ENCODE data around the gene IGF2.
A peak's percentile ranks its signal among the peaks of the same experiment; 100 is the strongest.

The IGF2 gene

DNA sequence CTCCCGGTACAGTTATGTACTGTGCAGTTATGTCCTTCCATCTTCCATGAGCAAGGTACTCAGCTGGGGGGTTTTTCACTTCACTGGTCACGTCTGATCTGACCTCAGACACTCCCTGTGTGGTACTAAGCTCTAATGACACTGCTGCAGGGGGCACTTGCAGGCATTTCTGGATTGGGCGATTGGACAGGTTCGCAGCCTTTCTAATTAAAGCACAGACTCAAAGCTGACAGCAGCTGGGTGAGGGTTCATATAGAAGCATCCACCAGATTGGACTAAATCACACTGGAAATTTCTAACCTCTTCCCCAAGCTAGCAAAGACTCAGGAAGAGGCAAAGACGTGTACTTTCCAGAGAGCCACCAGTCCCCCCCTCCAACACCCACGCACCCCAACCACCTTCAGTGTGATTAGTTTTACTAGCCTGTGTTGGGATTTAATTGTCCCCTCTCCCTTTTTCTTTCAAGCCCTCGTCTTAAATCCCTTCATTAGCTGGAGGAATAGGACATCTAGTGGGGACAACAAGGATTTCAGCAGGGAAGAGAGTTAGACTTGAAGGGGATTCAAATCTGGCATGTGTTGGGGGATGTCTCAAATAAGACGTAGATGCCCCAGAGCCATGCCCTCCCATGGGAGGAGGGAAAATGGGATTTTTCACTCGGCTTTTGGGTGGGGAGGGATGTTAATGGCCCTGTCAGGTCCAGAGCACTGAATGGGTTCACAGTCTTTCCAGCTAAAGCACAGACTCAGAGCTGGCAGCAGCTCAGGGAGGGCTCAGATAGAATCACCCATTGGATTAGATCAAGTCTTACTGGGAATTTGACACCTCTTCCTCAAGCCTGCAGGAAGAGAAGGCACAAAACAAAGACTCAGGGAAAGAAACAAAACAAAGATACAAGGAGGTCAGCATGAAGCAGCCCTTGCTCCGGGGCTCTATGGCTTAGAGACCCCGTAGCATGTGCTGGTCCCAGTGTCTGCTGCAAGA, 11.0 kb upstream of the IGF2 start:
- DNase-seq, result no peak
- Histone ChIP-seq H3K4me3 (no peak overlapping the region), H3K27me3 (peaks cover 0 to 73% of the 10 kb centered on the region in 2 donors), H3K36me3 (no peaks in the 10 kb centered on the region), H3K27ac (no peak overlapping the region), H3K9me3 (no peaks in the 10 kb centered on the region), H3K4me1 (peaks cover 0 to 6% (median 3%) of the 10 kb centered on the region in 4 donors)
- intact Hi-C loops (cut with DNase I; ENCODE audit: low total_unique reads), result loop anchor here (5.0 to 10.0 kb wide), 3 partner anchors 265 to 495 kb away; partner anchors contain the start of gene TNNI2
- TF ChIP-seq, protein P1, sequence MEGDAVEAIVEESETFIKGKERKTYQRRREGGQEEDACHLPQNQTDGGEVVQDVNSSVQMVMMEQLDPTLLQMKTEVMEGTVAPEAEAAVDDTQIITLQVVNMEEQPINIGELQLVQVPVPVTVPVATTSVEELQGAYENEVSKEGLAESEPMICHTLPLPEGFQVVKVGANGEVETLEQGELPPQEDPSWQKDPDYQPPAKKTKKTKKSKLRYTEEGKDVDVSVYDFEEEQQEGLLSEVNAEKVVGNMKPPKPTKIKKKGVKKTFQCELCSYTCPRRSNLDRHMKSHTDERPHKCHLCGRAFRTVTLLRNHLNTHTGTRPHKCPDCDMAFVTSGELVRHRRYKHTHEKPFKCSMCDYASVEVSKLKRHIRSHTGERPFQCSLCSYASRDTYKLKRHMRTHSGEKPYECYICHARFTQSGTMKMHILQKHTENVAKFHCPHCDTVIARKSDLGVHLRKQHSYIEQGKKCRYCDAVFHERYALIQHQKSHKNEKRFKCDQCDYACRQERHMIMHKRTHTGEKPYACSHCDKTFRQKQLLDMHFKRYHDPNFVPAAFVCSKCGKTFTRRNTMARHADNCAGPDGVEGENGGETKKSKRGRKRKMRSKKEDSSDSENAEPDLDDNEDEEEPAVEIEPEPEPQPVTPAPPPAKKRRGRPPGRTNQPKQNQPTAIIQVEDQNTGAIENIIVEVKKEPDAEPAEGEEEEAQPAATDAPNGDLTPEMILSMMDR (IDR thresholded peaks at IDR 0.05), result peak in 1 of 2 experiments; percentile 10

DNA sequence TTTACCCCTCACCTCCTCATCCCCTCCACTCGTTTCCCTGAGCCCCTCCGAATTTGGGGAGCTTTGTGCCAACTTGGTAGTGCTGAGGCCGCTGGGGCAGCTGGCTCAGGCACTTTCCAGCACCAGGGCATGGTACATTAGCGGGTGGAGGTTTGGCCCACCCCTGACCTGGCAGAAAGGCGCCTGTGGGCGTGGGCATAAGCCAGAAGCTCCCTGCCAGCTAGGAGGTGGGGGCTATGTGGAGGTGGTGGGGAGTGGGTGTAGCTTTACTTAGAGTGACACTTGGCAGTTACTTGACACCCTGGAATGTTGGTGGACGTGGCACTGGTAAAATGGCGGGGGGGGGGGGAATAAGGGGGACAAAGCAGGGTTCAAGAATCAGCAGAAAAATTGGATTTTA, 10.3 kb upstream of the IGF2 start:
- peaks cover 0 to 7% (median 3%) of the 10 kb centered on the region in 4 donors for H3K4me1 ChIP-seq
- peaks cover 0 to 75% of the 10 kb centered on the region in 2 donors for H3K27me3 ChIP-seq
- H3K4me3 ChIP-seq, result no peak overlapping the region
- H3K27ac ChIP-seq, result no peak overlapping the region
- TF ChIP-seq, protein P1 (IDR thresholded peaks at IDR 0.05), result no peak
- intact Hi-C loops (cut with DNase I; ENCODE audit: low total_unique reads), result no loop called here
- H3K36me3 ChIP-seq, result no peaks in the 10 kb centered on the region
- H3K9me3 ChIP-seq, result no peaks in the 10 kb centered on the region
- DNase-seq, result no peak

DNA sequence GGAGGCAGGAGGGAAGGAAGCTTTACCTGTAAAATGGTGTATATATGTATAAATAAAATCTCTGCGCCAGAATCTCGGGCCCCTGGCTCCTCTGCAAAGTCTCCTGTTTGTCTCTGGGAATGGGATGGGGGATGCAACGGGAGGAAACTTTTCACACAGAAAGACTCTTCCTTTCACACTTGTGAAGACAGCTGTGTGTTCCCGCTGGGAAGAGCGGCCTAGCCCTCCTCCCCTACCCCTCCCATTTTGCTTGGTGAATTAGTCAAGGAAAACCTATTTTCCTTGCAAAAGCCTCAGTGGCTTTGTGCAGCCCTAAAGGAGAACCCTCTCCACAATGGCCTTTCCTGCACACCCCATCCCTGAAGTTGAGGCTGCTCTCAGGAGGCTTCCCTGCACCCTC, 9.4 kb upstream of the IGF2 start:
- Histone ChIP-seq H3K9me3 (no peaks in the 10 kb centered on the region), H3K4me1 (peaks cover 0 to 15% (median 8%) of the 10 kb centered on the region in 4 donors), H3K27ac (no peak overlapping the region), H3K36me3 (no peaks in the 10 kb centered on the region), H3K27me3 (peaks cover 0 to 79% of the 10 kb centered on the region in 2 donors), H3K4me3 (no peak overlapping the region)
- TF ChIP-seq, protein P1 (IDR thresholded peaks at IDR 0.05), result no peak
- intact Hi-C loops (cut with DNase I; ENCODE audit: low total_unique reads), result no loop called here
- no peak for DNase-seq

DNA sequence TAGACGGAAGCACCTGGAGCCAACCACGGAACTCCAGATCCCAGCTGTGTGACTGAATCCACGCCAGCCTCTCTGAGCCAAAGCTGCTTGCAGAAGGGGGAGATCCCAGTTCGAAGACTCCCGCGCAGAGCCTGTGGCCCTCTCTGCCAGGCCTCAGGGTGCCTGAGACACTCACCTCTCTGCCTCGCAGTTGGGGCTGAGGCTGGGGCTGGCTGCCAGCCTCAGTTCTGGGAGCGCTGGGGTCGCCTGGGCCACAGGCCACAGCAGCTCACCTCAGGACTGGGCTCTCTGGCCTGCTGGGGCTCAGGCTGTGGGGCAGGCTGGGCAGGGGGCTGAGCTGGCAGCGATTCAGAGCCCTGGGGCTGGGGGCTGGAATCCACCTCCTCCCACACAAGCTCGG, 8.2 kb upstream of the IGF2 start:
- Histone ChIP-seq H3K4me1 (peaks cover 0 to 15% (median 8%) of the 10 kb centered on the region in 4 donors), H3K4me3 (no peak overlapping the region), H3K27me3 (peaks cover 0 to 91% of the 10 kb centered on the region in 2 donors), H3K27ac (no peak overlapping the region), H3K36me3 (no peaks in the 10 kb centered on the region), H3K9me3 (no peaks in the 10 kb centered on the region)
- intact Hi-C loops (cut with DNase I; ENCODE audit: low total_unique reads), result no loop called here
- TF ChIP-seq, protein P1 (IDR thresholded peaks at IDR 0.05), result no peak
- DNase-seq, result no peak

DNA sequence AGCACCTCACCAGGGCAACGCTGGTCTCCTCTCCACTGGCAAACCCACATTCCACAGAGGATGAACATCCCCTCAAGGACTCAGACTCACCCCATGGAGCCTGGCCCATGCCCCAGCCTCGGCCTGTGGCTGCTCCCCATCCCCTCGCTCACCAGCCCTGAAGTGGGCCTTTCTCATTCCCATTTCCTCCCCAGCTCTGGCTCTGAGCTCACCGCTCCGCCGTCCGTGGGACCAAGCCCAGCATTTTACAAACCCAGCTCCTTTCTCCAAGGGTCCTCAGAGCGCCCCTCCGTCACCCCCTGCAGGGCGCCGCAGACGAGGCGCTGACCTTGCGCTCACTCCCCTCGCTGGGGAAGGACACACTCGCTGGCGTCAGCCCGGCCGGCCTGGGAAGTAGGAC, 6.9 kb upstream of the IGF2 start:
- Histone ChIP-seq H3K4me1 (peaks cover 0 to 9% (median 6%) of the 10 kb centered on the region in 4 donors), H3K4me3 (no peak overlapping the region), H3K27me3 (peaks cover 0 to 99% of the 10 kb centered on the region in 2 donors), H3K27ac (no peak overlapping the region), H3K9me3 (no peaks in the 10 kb centered on the region), H3K36me3 (no peaks in the 10 kb centered on the region)
- DNase-seq, result no peak
- intact Hi-C loops (cut with DNase I; ENCODE audit: low total_unique reads), result no loop called here
- TF ChIP-seq, protein P1 (IDR thresholded peaks at IDR 0.05), result no peak
